SK-N-SH (cell line): Measurements from ENCODE around the gene BAG3. TPM values are rescaled to one million over a fixed set of nuclear protein-coding genes. Genes with fewer than 3 reads are reported as not detected.
A peak's percentile ranks its signal among the peaks of the same experiment; 100 is the strongest.

Source experiments
- CTCF ChIA-PET: fragments of 300-600, 350-600 bp; formaldehyde crosslinking; extraction: SDS; loops from one replicate; lab custom pipeline; 2021; lab: Yijun Ruan, JAX
- POLR2A ChIA-PET: fragments of 350-600 bp; sonication (Branson Sonifier 250); formaldehyde crosslinking; extraction: SDS; loops from one replicate; lab custom pipeline; 2020; ENCODE audit warnings: antibody characterized with exemption, inconsistent platforms; lab: Yijun Ruan, JAX
- DNase-seq: peaks from one replicate; pipeline ENCODE4 v3.0.0; 2012
- H2AFZ ChIP-seq: fragments of 200-600 bp; sonication (generic); 2 replicates; pipeline ENCODE4 v1.8.1; 2016; ENCODE audit warnings: antibody characterized with exemption, mild to moderate bottlenecking, low read depth
- H3F3A ChIP-seq: fragments of 200-600 bp; sonication (generic); replicated peaks from 2 replicates; pipeline ENCODE3; 2016; ENCODE audit warnings: antibody characterized with exemption, mild to moderate bottlenecking; ENCODE audit not compliant: insufficient read depth
- H3K27ac ChIP-seq, 2 experiments: fragments of 200-500 bp in 1 of 2; fragments of 200-600 bp in 1 of 2; sonication (Bioruptor generic) in 1 of 2; sonication (generic), shearing (Covaris generic) in 1 of 2; 2 replicates each; pipeline versions ENCODE4 v1.5.1 to v1.6.1; 2014 to 2016; ENCODE audit warnings: low read depth in 2 of 2, inconsistent platforms in 1 of 2, low read length in 1 of 2, mild to moderate bottlenecking in 1 of 2, mixed read lengths in 1 of 2
- H3K27me3 ChIP-seq: fragments of 200-600 bp; sonication (generic), shearing (Covaris generic); 2 replicates; pipeline ENCODE4 v1.6.1; 2016; ENCODE audit warnings: mixed run types; ENCODE audit not compliant: insufficient read depth
- H3K36me3 ChIP-seq, 2 experiments: fragments of 200-500 bp in 1 of 2; fragments of 200-600 bp in 1 of 2; sonication (Bioruptor generic) in 1 of 2; sonication (generic) in 1 of 2; replicated peaks in 1 of 2; 2 replicates each; pipeline versions ENCODE3 to v1.5.1; 2014 to 2016; ENCODE audit warnings: low read length in 1 of 2, mild to moderate bottlenecking in 1 of 2; ENCODE audit not compliant: insufficient read depth in 2 of 2, control insufficient read depth in 1 of 2
- H3K4me1 ChIP-seq, 2 experiments: fragments of 200-500 bp in 1 of 2; fragments of 200-600 bp in 1 of 2; sonication (Bioruptor generic) in 1 of 2; sonication (generic), shearing (Covaris generic) in 1 of 2; 2 replicates each; pipeline versions ENCODE4 v1.5.1 to v1.6.1; 2014 to 2016; ENCODE audit warnings: low read depth in 1 of 2, low read length in 1 of 2, mixed run types in 1 of 2; ENCODE audit not compliant: insufficient read depth in 2 of 2, control insufficient read depth in 1 of 2
- H3K4me2 ChIP-seq: fragments of 200-600 bp; sonication (generic), shearing (Covaris generic); 2 replicates; pipeline ENCODE4 v1.6.1; 2017; ENCODE audit warnings: mixed run types
- H3K4me3 ChIP-seq, 2 experiments: fragments of 200-500 bp in 1 of 2; fragments of 200-600 bp in 1 of 2; sonication (Bioruptor generic) in 1 of 2; sonication (generic), shearing (Covaris generic) in 1 of 2; 2 replicates each; pipeline versions ENCODE4 v1.5.1 to v1.8.1; 2014 to 2016; ENCODE audit warnings: low read depth in 2 of 2, inconsistent platforms in 1 of 2, low read length in 1 of 2, mild to moderate bottlenecking in 1 of 2, mixed read lengths in 1 of 2, moderate library complexity in 1 of 2
- H3K79me2 ChIP-seq: fragments of 200-600 bp; sonication (generic); 2 replicates; pipeline ENCODE4 v1.8.1; 2017; ENCODE audit warnings: mild to moderate bottlenecking; ENCODE audit not compliant: insufficient read depth
- H3K9ac ChIP-seq: fragments of 200-600 bp; sonication (generic); 2 replicates; pipeline ENCODE4 v1.6.1; 2017; ENCODE audit warnings: mixed run types
- H3K9me2 ChIP-seq: fragments of 200-600 bp; sonication (generic); 2 replicates; pipeline ENCODE4 v1.6.1; 2017; ENCODE audit warnings: mixed run types
- H3K9me3 ChIP-seq: fragments of 200-600 bp; sonication (generic); 2 replicates; pipeline ENCODE4 v1.6.1; 2017; ENCODE audit warnings: mixed run types, mild to moderate bottlenecking, moderate library complexity
- H4K20me1 ChIP-seq: fragments of 200-600 bp; sonication (generic); 2 replicates; pipeline ENCODE4 v1.6.1; 2017; ENCODE audit warnings: mild to moderate bottlenecking, mixed run types; ENCODE audit not compliant: insufficient read depth
- CHD2 ChIP-seq: fragments of 150-350 bp; IDR thresholded peaks from 2 replicates; pipeline ENCODE4 v1.6.1; 2018; ENCODE audit warnings: low read length; ENCODE audit not compliant: partially characterized antibody
- ELF1 ChIP-seq: IDR thresholded peaks from 2 replicates; pipeline ENCODE4 v1.4.0; 2012
- EP300 ChIP-seq, 2 experiments: IDR thresholded peaks; 2 replicates each; pipeline versions ENCODE4 v1.4.0 to v1.6.1; 2012; ENCODE audit warnings: borderline replicate concordance in 1 of 2, low read depth in 1 of 2, low read length in 1 of 2
- FOSL2 ChIP-seq: IDR thresholded peaks from 2 replicates; pipeline ENCODE4 v1.4.0; 2012; ENCODE audit warnings: low read depth, mild to moderate bottlenecking, moderate library complexity, borderline replicate concordance
- FOXM1 ChIP-seq: IDR thresholded peaks from 2 replicates; pipeline ENCODE4 v1.4.0; 2012; ENCODE audit warnings: low read depth, mild to moderate bottlenecking
- GABPA ChIP-seq: IDR thresholded peaks from 2 replicates; pipeline ENCODE4 v1.4.0; 2012; ENCODE audit warnings: low read depth, mild to moderate bottlenecking
- GATA2 ChIP-seq: sonication (generic); formaldehyde crosslinking; IDR thresholded peaks from 2 replicates; pipeline ENCODE4 v1.5.0; 2020; ENCODE audit warnings: mild to moderate bottlenecking, missing genetic modification reagents
- MXI1 ChIP-seq: IDR thresholded peaks from 2 replicates; pipeline ENCODE4 v1.6.1; 2012; ENCODE audit warnings: mild to moderate bottlenecking, low read depth, low read length, improper control_type of control experiment
- NFIC ChIP-seq: IDR thresholded peaks from 2 replicates; pipeline ENCODE4 v1.4.0; 2012; ENCODE audit warnings: borderline replicate concordance
- NRF1 ChIP-seq: IDR thresholded peaks from 2 replicates; pipeline ENCODE4 v1.6.1; 2012; ENCODE audit warnings: low read depth, mild to moderate bottlenecking, low read length
- POLR2AphosphoS5 ChIP-seq: IDR thresholded peaks from 2 replicates; pipeline ENCODE4 v1.6.1; 2012; ENCODE audit warnings: low read depth, low read length
- RAD21 ChIP-seq: IDR thresholded peaks from 2 replicates; pipeline ENCODE4 v1.6.1; 2012; ENCODE audit warnings: mild to moderate bottlenecking, low read length
- REST ChIP-seq: IDR thresholded peaks from 2 replicates; pipeline ENCODE4 v1.6.1; 2012; ENCODE audit warnings: mild to moderate bottlenecking, low read depth, low read length, moderate library complexity
- RXRA ChIP-seq: IDR thresholded peaks from 2 replicates; pipeline ENCODE4 v1.4.0; 2012; ENCODE audit warnings: low read depth, mild to moderate bottlenecking, borderline replicate concordance
- SMC3 ChIP-seq: IDR thresholded peaks from 2 replicates; pipeline ENCODE4 v1.6.1; 2012; ENCODE audit warnings: low read depth, low read length, improper control_type of control experiment
- TAF1 ChIP-seq: IDR thresholded peaks from 2 replicates; pipeline ENCODE4 v1.6.1; 2012; ENCODE audit warnings: low read depth, mild to moderate bottlenecking, low read length, moderate library complexity, borderline replicate concordance
- TCF12 ChIP-seq: IDR thresholded peaks from 2 replicates; pipeline ENCODE4 v1.4.0; 2012
- TEAD4 ChIP-seq: IDR thresholded peaks from 2 replicates; pipeline ENCODE4 v1.4.0; 2012; ENCODE audit warnings: mild to moderate bottlenecking, borderline replicate concordance; ENCODE audit not compliant: insufficient read depth
- USF2 ChIP-seq: fragments of 150-350 bp; IDR thresholded peaks from 2 replicates; pipeline ENCODE4 v1.6.1; 2017; ENCODE audit warnings: antibody characterized with exemption, low read length, low read depth, borderline replicate concordance
- YY1 ChIP-seq: IDR thresholded peaks from 2 replicates; pipeline ENCODE4 v1.4.0; 2012; ENCODE audit warnings: low read depth, mild to moderate bottlenecking
- WGBS: methylation state at CpG from one replicate; pipeline ENCODE4 v1.1.6; 2017; ENCODE audit warnings: low lambda C conversion rate; 5-methylcytosine and 5-hydroxymethylcytosine counted together
- polyA plus RNA-seq, 3 experiments: library from polyadenylated mRNA; depleted of rRNA; stranded (reverse); fragments of >200 nt; gene quantifications; 2 replicates each; pipeline ENCODE4 v1.2.3, GENCODE V29; 2012
- TF ChIP-seq, protein P1 (sequence below): fragments of 200-600 bp; sonication (generic); IDR thresholded peaks from 2 replicates; pipeline ENCODE4 v1.6.1; 2017; ENCODE audit warnings: antibody characterized with exemption, mild to moderate bottlenecking, moderate library complexity
- TF ChIP-seq, protein P2 (sequence below): IDR thresholded peaks from 2 replicates; pipeline ENCODE4; 2012
- TF ChIP-seq, protein P3 (sequence below): IDR thresholded peaks from 2 replicates; pipeline ENCODE4 v1.4.0; 2012; ENCODE audit warnings: low read depth, borderline replicate concordance

BAG3 gene
- polyA plus RNA-seq, 1 of the 3 experiments (the other 2 are of a cell fraction), result 9.2 TPM

DNA sequence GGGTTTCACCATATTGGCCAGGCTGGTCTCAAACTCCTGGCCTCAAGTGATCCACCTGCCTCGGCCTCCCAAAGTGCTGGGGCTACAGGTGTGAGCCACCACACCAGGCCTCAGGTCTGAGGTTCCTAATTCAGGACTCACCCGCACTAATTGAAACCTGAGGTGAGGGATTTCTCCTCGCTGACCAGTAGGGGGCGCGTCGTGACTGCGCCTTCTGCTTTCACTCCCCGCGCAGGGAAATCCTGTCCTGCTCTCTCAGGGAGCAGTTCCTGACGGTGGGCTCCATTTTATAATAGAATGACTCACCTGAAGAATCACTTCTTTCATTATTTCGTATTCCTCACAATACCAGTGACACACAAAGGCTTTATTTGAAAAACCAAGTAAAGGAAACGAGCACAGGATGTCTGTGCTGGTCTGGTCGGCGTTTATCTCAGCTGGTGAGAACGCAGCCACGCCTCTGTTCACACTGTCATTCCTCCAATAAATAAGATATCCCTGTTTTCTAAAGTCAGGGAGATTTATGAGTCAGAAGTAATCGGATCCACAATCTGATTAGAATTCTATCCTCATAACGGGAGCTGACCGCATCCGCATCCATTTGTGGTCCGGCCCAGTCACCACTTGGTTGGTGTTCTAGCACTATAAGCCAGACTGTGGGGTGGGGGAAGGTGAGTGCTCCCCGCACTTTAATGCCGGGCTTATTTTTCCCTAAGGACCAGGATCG is 35.4 kb downstream of the BAG3 start:
- Histone ChIP-seq H3K9ac (peak overlapping the region; percentile 54; the same call in 1 of the 2 replicates), H2AFZ (peak overlapping the region; percentile 71), H3K9me3 (no peaks in the 10 kb centered on the region), H3F3A (peaks cover 14% of the 10 kb centered on the region), H3K4me1 (peaks cover 0 to 11% of the 10 kb centered on the region in 2 experiments; a peak in 1 of 4 replicates), H3K4me2 (peak overlapping the region; percentile 51), H3K9me2 (no peaks in the 10 kb centered on the region), H3K27me3 (no peaks in the 10 kb centered on the region), H3K4me3 (peak overlapping the region; percentile 27 to 36; a peak in 3 of 4 replicates), H3K36me3 (no peaks in the 10 kb centered on the region), H3K27ac (peak overlapping the region in 1 of 2 experiments; percentile 87; a peak in 2 of 4 replicates), H3K79me2 (no peaks in the 10 kb centered on the region), H4K20me1 (no peaks in the 10 kb centered on the region)
- ChIA-PET POLR2A (interaction anchor here (1.2 kb wide), 1 partner anchor 185 kb away, joined by 4 read pairs; no protein-coding TSS in a partner anchor), CTCF (interaction anchor here (0.6 to 5.6 kb wide), 72 partner anchors 8 to 1049 kb away, joined by 3 to 46 read pairs (median 4); partner anchors contain the start of genes BAG3 and MCMBP)
- DNase-seq, result peak; percentile 81
- WGBS, result 23% methylated on average over 23 of the region's 24 CpGs
- TF ChIP-seq GATA2, result no peak
- no peak for TF ChIP-seq USF2
- no peak for TF ChIP-seq CHD2
- peak; percentile 60; the same call in 1 of the 2 replicates for TF ChIP-seq YY1
- 0 out of 2 replicates have a peak, but pooled peaks have one; percentile 12 for TF ChIP-seq REST
- no peak for TF ChIP-seq TAF1
- 0 out of 2 replicates have a peak, but pooled peaks have one; percentile 29 for TF ChIP-seq NRF1
- peak; percentile 59 for TF ChIP-seq TEAD4
- TF ChIP-seq, protein P1, sequence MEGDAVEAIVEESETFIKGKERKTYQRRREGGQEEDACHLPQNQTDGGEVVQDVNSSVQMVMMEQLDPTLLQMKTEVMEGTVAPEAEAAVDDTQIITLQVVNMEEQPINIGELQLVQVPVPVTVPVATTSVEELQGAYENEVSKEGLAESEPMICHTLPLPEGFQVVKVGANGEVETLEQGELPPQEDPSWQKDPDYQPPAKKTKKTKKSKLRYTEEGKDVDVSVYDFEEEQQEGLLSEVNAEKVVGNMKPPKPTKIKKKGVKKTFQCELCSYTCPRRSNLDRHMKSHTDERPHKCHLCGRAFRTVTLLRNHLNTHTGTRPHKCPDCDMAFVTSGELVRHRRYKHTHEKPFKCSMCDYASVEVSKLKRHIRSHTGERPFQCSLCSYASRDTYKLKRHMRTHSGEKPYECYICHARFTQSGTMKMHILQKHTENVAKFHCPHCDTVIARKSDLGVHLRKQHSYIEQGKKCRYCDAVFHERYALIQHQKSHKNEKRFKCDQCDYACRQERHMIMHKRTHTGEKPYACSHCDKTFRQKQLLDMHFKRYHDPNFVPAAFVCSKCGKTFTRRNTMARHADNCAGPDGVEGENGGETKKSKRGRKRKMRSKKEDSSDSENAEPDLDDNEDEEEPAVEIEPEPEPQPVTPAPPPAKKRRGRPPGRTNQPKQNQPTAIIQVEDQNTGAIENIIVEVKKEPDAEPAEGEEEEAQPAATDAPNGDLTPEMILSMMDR, result peak; percentile 97
- peak; percentile 76 for TF ChIP-seq SMC3
- TF ChIP-seq EP300 (IDR thresholded peaks at IDR 0.05; ENCODE audit: borderline replicate concordance in 1 of 2, low read depth in 1 of 2, low read length in 1 of 2), result peak; percentile 7 to 63; a peak in 1 of 4 replicates
- peak; percentile 78 for TF ChIP-seq TCF12
- no peak; the same call in 1 of the 2 replicates for TF ChIP-seq POLR2AphosphoS5
- TF ChIP-seq MXI1, result no peak
- TF ChIP-seq GABPA, result no peak
- TF ChIP-seq FOSL2, result peak; percentile 43; the same call in 1 of the 2 replicates
- TF ChIP-seq, protein P2, sequence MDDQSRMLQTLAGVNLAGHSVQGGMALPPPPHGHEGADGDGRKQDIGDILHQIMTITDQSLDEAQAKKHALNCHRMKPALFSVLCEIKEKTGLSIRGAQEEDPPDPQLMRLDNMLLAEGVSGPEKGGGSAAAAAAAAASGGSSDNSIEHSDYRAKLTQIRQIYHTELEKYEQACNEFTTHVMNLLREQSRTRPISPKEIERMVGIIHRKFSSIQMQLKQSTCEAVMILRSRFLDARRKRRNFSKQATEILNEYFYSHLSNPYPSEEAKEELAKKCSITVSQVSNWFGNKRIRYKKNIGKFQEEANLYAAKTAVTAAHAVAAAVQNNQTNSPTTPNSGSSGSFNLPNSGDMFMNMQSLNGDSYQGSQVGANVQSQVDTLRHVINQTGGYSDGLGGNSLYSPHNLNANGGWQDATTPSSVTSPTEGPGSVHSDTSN, result peak; percentile 77
- 0 out of 2 replicates have a peak, but pooled peaks have one; percentile 68 for TF ChIP-seq FOXM1
- peak; percentile 37; the same call in 1 of the 2 replicates for TF ChIP-seq NFIC
- TF ChIP-seq RXRA, result no peak
- no peak for TF ChIP-seq ELF1
- peak; percentile 88 for TF ChIP-seq RAD21
- TF ChIP-seq, protein P3, sequence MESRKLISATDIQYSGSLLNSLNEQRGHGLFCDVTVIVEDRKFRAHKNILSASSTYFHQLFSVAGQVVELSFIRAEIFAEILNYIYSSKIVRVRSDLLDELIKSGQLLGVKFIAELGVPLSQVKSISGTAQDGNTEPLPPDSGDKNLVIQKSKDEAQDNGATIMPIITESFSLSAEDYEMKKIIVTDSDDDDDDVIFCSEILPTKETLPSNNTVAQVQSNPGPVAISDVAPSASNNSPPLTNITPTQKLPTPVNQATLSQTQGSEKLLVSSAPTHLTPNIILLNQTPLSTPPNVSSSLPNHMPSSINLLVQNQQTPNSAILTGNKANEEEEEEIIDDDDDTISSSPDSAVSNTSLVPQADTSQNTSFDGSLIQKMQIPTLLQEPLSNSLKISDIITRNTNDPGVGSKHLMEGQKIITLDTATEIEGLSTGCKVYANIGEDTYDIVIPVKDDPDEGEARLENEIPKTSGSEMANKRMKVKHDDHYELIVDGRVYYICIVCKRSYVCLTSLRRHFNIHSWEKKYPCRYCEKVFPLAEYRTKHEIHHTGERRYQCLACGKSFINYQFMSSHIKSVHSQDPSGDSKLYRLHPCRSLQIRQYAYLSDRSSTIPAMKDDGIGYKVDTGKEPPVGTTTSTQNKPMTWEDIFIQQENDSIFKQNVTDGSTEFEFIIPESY, result peak; percentile 49; the same call in 1 of the 2 replicates
